Mesenteric fat pad (tissue), 1 donor: ENCODE results near the gene CHD5. TPM values are rescaled to one million over a fixed set of nuclear protein-coding genes. Genes with fewer than 3 reads are reported as not detected.
"Not testable (repeated sequence)": the region's sequence is repeated elsewhere in the genome, so short reads cannot be mapped to it uniquely, and the experiment has no call there.

Source experiments
- DNase-seq: peaks from one replicate; pipeline ENCODE4 v3.0.0-alpha.2; 2020; ENCODE audit warnings: low spot score
- total RNA-seq: library from RNA; stranded (reverse); fragmentation: NEBNext Ultra II Directional; extraction: Animal tissue kit (Norgen Biotek cat#: 25700); gene quantifications from one replicate; pipeline ENCODE4 v1.2.1, GENCODE V29; 2021
- donor health status: DM: yes; HTN: yes; CAD: no.

The CHD5 gene
- total RNA-seq, 1 donor from 2014 or later: 0.13 TPM

GRCh38 chr1:6068932-6069331, 111.2 kb downstream of the CHD5 start:
- no peak for DNase-seq

GRCh38 chr1:6068073-6068472, 112.0 kb downstream of the CHD5 start:
- no peak for DNase-seq

DNA sequence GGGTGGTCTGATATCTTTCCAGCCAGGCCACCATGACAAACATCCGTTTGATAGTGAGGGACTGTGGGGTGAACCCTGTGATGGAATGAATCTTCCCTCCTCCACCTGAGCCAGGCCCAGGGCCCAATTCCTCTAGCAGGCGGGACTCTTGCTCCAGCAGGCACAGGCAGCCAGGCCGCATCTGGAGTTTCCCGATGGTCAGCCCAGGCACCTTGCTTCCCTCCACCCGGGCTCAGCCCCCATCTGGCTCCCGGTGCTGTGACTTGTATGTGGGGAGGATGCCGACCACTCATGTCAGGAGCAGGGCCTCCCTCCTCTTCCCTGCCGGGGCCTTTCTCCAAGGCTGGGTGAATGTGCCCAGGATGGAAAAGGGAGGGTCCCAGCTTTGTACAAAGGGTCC, 113.4 kb downstream of the CHD5 start:
- DNase-seq: no peak

DNA sequence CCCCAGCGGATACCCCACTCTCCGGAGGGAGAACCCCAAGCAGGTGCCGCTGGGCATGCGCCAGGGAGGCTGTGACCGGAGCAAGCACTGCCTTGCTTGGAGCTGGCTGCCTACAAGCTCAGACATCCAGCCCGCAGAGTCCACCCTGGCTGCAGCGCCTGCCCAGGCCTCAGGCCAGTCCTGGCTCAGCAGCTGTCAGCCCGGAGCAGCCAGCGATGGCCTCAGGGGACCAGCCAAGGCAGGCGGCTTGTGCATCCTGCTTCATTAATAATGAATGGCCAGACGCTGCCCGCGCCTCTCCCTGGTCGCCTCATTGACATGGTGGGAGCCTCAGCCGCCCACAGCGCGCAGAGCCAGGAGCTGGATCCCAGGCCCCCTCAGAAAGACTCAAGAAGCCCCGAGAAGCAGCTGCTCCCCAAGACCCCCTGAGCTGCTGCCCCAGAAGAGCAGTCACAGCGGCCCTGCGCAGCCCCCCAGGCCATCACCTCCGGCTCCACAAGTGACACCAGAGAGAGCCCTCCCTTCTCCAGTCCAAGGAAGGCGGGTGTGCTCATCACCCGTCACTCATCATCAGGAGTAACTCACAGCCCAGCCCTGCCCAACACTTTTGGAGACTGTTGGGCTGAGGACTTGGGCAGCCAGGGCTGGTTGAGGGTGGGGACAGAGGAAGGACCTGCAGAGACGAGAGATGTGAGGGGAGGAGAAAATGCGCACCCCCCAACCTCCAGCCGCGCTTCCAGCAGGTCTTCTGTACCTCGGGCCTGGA, 114.8 kb downstream of the CHD5 start:
- DNase-seq: no peak

DNA sequence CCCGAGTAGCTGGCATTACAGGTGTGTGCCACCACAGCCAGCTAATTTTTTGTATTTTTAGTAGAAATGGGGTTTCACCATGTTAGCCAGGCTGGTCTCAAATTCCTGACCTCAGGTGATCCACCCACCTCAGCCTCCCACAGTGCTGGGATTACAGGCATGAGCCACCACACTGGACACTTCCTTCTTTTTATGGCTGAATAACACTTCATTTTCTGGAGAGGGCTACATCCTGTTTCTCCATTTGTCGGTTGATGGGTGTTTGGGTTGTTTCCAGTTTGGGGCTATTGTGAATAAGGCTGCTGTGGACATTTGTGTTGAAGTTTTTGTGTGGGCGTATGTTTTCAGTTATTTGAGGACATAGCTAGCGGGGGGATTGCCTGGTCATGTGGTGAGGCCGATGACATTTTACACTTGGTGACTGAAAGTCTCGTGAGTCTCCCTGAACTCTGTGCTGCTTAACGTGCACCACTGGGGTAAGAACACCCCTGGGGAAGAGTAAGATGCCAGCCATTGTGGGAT, 116.5 kb downstream of the CHD5 start:
- not testable (repeated sequence) for DNase-seq

- no peak for DNase-seq
Measured at GRCh38 chr1:6062670-6063069, 117.5 kb downstream of the CHD5 start.

DNA sequence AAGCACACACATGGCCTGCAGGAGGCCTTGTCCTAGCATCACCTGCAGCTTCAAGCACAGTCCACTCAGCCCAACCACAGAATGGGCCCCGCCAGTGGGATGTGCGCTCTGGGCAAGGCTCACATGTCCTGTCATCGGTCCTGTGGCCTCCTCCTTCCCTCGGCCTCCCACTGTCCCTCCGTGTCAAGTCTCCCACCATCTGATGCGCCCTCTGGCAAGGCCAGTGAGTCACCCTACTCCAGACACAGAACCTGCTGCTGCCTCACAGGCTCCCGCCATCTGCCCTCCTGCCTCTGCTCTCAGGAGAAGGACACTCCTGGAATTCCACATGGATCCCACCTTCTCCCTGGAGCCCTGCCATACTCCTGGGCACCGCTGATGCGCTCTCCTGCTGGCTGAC, 120.3 kb downstream of the CHD5 start:
- no peak for DNase-seq

- DNase-seq: no peak
Measured at GRCh38 chr1:6057170-6057845, 122.8 kb downstream of the CHD5 start.

DNA sequence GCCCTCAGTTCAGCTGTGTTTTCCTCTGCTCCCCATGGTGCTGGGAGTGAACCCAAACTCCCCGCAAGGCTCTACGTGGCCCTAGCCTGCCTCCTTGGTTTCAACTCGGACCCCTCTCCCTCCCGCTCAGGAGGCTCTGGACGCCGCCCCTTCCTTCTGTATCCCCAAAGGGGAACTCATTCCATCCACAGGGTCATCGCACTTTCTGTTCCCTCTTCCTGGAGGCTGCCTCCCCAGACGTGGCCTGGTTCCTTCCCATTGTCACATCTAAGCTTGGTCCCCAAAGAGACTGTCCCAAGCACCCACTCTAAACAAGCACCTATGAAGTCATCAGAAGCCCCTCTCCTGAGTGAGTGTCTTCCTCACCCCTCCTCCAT, 123.6 kb downstream of the CHD5 start:
- DNase-seq: no peak

- DNase-seq: no peak
Measured at GRCh38 chr1:6054596-6054995, 125.5 kb downstream of the CHD5 start.

GRCh38 chr1:6053206-6053546, 126.9 kb downstream of the CHD5 start:
- no peak for DNase-seq

DNA sequence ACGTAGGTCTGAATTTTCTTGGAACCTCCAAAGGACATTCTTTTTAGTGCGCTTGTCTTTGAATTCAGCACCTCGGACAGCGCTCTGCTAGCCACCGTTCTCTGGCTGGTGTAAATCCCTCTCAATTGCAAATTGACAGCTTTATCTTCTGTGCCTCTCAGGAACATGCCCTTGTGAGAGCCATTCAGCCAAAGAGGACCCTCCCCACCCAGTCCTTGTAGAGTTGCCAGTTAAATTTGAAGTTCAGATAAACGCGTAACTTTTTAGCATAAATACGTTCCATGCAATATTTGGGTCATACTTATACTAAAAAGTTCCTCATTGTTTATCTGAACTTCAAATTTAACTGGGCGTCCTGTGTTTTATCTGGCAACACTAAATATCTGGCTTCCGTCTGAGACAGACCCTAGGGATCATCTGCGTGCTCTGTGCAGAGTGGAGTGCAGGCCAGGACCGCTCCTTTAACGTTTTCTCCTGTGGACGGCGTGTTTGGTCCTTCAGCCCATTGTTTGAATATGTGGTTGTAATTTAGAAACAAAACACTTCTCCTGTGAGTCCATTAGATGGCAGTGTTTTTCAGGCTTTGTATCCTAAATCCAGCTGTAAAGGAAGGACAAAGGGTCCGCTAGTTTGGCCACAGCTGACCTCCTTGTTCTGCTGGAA, 127.4 kb downstream of the CHD5 start:
- no peak for DNase-seq

Other genes with a start within 250 kb of the CHD5 start
- 37.6 TPM for gene NPHP4, start 187.9 kb downstream of the CHD5 start, total RNA-seq
- 29.0 TPM for gene KCNAB2, start 134.4 kb downstream of the CHD5 start, total RNA-seq
- 264 TPM for gene RPL22, start 19.3 kb upstream of the CHD5 start, total RNA-seq
- 14.7 TPM for gene RNF207, start 25.8 kb upstream of the CHD5 start, total RNA-seq
- gene ICMT, start 55.6 kb upstream of the CHD5 start, total RNA-seq: 72.9 TPM
- not detected for gene HES3, start 63.9 kb upstream of the CHD5 start, total RNA-seq
- gene GPR153, start 80.8 kb upstream of the CHD5 start, total RNA-seq: 32.3 TPM
- gene ACOT7, start 213.4 kb upstream of the CHD5 start, total RNA-seq: 9.6 TPM
- gene HES2, start 239.6 kb upstream of the CHD5 start, total RNA-seq: 0.19 TPM
- 0.80 TPM for gene ESPN, start 244.5 kb upstream of the CHD5 start, total RNA-seq